GM21717 (cell line): ENCODE data around the gene SPTBN5.

Experiments used
- ATAC-seq: cut with Tn5 transposase; IDR thresholded peaks from one replicate; pipeline ENCODE4 v1.9.1; 2021; ENCODE audit warnings: mild to moderate bottlenecking, moderate library complexity; ENCODE audit not compliant: unreplicated experiment

SPTBN5 gene

GRCh38 chr15:41885321-41885720 is 8.5 kb downstream of the SPTBN5 start:
- no peak for ATAC-seq

DNA sequence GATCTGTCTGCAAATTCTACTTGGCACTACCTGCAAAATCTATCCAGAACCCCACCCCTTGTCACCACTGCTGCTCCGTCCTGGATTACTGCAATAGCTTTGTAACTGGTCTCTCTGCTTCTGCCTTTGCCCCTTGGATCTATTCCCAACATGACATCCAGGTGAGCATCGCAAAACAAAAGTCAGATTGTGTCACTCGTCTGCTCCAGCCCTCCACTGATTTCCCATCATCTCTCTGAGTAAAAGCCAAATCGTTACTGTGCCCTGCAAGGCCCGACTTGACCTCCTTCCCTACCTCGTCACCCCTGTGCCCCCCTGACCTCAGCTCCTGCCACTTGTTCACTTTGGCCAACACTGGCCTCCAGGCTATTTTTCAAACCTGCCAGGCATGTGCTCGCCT is 9.4 kb downstream of the SPTBN5 start:
- ATAC-seq = no peak

GRCh38 chr15:41883484-41883825 is 10.4 kb downstream of the SPTBN5 start:
- ATAC-seq = no peak

GRCh38 chr15:41882689-41883483 is 11.0 kb downstream of the SPTBN5 start:
- ATAC-seq = no peak

- ATAC-seq = no peak
These were observed 11.7 kb downstream of the SPTBN5 start for GRCh38 chr15:41881920-41882688.

GRCh38 chr15:41881550-41881919 is 12.3 kb downstream of the SPTBN5 start:
- no peak for ATAC-seq

- no peak for ATAC-seq
These were observed 12.8 kb downstream of the SPTBN5 start for GRCh38 chr15:41881086-41881485.

DNA sequence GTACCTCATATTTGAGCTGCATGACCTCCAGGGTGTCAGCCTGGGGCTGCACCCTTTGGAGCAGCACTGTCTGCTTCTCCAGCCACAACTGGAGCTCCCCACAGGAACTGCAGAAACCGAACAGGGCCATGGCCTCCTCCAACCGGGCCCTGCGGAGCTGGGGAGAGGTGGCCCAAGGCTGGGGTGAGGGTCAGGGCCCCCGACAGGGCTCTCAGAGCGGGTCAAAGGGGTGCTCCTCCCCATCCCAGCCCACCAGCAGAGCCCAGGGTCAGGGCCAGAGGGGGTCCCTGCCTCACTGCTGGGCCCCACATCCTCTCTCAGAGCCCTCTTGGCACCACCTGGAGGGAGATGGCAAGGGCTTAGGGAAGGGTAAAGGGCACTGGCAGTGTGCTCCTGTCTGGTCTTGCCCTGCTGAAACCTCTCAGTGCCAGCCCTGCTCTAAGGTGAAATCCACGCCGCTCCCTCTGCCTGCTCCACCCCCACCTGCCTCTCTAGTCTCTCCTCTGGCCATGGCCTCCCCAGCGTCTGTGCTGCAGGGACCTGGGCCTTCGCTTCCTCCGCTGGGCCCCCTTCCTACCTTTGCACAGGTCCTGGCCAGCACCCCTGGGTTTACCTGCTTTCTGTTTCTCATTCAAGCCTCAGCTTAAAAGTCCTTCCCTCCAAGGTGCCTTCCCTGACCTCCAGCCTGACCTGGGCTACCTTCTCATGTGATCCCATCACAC is 13.5 kb downstream of the SPTBN5 start:
- no peak for ATAC-seq

DNA sequence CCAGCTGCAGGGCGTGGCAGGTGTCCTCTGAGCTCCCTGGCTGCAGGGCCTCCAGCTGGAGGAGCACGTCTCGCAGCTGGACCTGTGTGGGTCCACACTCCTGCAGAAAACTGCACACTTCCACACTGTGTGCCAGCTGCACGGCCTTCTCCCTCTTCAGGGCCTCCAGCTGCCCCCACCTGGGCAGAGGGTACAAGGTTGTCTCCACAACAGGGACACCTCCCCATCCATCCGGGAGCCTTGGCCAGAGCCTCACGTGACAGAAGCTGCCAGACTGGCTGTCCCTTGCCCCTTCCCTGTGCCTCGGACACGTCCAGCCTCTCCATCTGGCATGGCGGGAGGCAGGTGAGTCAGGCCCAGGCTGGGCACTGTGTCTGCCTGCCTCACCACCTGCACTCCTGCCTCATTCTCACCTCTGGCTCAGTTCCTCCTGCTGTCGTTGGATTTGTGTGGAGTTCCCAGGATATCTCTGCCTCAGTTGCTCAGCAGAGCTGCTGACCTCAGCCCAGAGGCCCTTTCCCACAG is 14.5 kb downstream of the SPTBN5 start:
- ATAC-seq = no peak

- no peak for ATAC-seq
These were observed 15.5 kb downstream of the SPTBN5 start for GRCh38 chr15:41878355-41878699.

DNA sequence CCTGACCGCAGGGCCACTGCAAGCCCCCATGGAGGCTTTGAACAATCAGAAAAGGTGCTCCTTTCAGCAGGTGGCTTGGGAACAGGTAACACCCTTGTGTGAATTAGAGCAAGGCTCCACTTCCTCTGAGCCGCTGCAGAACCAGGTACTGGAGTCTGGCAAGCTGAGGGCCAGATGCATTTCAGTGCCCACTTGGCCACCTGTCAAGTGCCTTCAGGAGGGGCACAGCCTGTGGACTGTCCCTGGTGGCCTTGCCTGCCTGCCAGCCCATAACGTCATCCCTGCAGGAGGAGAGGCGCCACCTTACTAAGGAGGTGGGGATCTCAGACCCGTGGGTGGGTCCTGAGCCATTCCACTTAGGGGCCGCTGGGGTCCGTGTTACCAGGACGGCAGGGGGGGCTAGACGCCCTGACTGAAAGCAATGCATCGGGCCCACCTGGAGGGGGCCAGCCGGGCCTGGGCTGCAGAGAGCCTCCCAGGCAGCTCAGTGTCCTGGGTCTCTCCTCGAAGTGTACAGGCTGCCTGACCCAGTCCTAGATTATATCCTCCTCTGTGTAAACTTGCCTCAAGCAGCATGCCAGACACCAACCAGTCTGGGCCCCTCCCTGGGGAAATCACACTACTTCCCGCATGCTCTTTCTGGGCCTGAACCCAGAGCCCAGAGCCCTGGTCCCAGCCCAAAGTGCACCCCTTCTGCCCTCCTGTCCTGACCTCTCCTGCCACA is 16.1 kb downstream of the SPTBN5 start:
- ATAC-seq = no peak

- no peak for ATAC-seq
These were observed 17.2 kb downstream of the SPTBN5 start for GRCh38 chr15:41876689-41877088.

- no peak for ATAC-seq
These were observed 17.8 kb downstream of the SPTBN5 start for GRCh38 chr15:41876007-41876406.

- no peak for ATAC-seq
These were observed 19.1 kb downstream of the SPTBN5 start for GRCh38 chr15:41874736-41875135.

- no peak for ATAC-seq
These were observed 20.1 kb downstream of the SPTBN5 start for GRCh38 chr15:41873711-41874110.

DNA sequence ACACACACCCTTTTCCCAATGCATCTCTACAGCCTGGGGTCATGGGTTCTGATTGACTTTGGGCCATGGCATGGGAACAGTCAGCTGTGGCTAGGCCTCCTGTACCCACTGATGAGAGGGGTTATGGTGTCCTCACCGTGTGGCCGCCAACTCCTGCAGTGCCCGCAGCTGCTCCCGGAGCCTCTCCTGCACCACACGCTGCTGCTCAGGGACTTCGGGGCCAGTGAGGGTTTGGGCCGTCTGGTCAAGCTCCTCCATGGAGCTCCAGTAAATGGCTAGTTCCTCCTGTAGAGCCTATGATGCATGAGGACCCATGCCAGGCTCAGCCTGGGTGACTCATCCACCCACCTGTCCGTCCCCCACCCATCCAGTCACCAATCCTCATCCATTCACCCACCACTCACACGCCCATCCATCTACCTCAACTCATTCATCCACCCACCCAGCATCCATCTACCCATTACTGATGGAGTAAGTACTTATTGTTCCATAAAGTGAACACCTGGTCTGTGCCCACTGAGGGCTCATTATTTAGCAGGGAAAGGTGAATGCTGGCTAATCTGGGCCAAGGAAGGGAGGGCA is 21.6 kb downstream of the SPTBN5 start:
- no peak for ATAC-seq

GRCh38 chr15:41871175-41871905 is 22.5 kb downstream of the SPTBN5 start:
- ATAC-seq = no peak

DNA sequence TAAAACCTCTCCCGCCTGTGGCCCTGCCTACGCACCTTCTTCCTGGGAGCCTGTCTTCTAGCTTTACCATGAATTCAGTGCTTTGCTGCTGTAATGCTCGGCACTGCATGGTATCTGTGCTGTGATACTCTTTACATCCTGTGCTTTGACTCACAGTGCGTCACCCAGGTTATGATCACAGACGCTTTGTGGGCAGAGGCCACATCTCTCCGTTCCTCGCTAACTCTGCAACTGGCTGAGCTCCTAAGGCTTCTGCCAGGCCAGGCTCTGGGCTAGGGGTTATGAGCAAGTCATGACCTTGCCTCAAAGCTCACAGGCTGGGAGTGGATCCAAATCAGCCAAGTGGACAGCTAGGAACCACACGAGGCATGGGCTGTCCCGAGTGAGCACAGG is 23.2 kb downstream of the SPTBN5 start:
- no peak for ATAC-seq

DNA sequence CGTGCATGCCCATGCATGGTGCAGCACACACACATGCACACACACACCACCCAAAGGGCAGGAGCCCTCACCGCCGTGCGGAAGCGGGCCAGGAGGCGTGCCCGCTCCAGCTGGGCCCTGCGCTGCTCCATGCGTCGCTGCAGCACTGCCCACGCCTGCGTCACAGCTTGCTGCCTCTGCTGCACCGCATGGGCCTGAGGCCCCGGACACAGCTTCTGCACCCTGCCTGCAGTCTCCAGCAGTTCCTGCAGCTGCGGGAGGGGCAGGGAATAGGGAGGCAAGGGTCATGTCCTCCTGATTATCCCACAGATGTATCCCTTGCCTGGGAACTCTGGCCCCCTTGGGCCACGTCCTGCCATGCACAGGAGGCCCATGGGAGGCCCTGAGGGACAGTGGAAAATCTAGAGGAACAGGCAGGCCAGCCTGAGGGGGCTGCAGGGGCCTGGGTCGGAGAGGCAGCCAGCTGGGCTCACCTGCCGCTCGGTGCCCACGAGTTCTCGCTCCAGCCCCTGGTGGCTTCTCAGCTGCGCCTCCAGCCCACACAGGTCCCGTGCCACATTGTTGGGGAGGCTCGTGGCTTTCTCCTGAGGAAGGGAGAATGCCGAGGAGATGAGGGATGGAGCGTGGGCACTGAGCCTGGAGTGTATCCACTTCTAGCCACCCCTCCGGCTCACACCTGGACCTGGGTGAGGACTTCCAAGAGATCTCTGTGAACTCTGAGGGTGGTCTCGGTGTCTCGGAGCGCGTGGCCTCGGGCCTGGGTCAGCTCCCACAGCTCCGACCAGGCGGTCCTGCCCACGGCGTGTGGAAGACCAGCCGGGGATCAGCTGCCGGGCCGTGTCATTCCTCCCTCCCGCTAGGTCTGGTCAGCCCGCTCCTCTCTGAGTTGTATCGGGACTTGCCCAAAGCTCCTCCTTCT is 23.8 kb downstream of the SPTBN5 start:
- ATAC-seq = no peak
